ENCODE results near the gene OR56A5. TPM values are rescaled to one million over a fixed set of nuclear protein-coding genes. Genes with fewer than 3 reads are reported as not detected.

The OR56A5 gene
- total and polyA plus RNA-seq, 2 of the 13 experiments (the other 11 are each of a cell fraction or from before 2014, with no cell fraction given), result not detected

- Histone ChIP-seq H3K79me2 (ENCODE audit: insufficient read depth, low read length) (no peaks in the 10 kb centered on the region), H2AFZ (ENCODE audit: low read length) (no peak overlapping the region), H3K27me3 (ENCODE audit: control insufficient read depth in 1 of 2, insufficient read depth in 2 of 2, low read length in 2 of 2) (no peaks in the 10 kb centered on the region; a peak in 1 of 5 replicates), H3K36me3 (replicated peaks in 1 of 2; ENCODE audit: control insufficient read depth in 1 of 2, insufficient read depth in 2 of 2, low read length in 2 of 2) (no peaks in the 10 kb centered on the region), H3K4me3 (replicated peaks in 1 of 3; ENCODE audit: insufficient read depth in 1 of 3, low read depth in 2 of 3, low read length in 3 of 3) (no peak overlapping the region), H3K9me3 (ENCODE audit: low read length) (no peaks in the 10 kb centered on the region), H4K20me1 (ENCODE audit: insufficient read depth, low read length) (no peaks in the 10 kb centered on the region), H3K4me1 (ENCODE audit: insufficient read depth, low read length) (no peaks in the 10 kb centered on the region), H3K4me2 (ENCODE audit: low read depth, low read length) (no peak overlapping the region), H3K9ac (ENCODE audit: insufficient read depth, low read depth, low read length) (no peak overlapping the region), H3K27ac (ENCODE audit: extremely low read length, insufficient read depth, low read length) (no peak overlapping the region)
- intact Hi-C loops (cut with micrococcal nuclease; ENCODE audit: unreplicated experiment) (no loop called here), in situ Hi-C loops (cut with HindIII; ENCODE audit: extremely low pct_ligation_motif_present, low pct_unique_long_range_greater_than_20kb) (no loop called here)
- POLR2A ChIA-PET, result no interaction called here
- 10% methylated on average over 1 of the region's 1 CpG for WGBS (ENCODE audit: low lambda C conversion rate)
- no peak for ATAC-seq
- CTCF ChIA-PET (ENCODE audit: low intra/inter-chr PET ratio, low total read pairs), result no interaction called here
- DNase-seq (ENCODE audit: low spot score), result no peak
- BruUV-seq (replicated peaks), result no TSS peak
- no peak for FAIRE-seq
- no peak for TF ChIP-seq NFKB2 (CRISPR knock-in tag; IDR thresholded peaks at IDR 0.05; ENCODE audit: borderline replicate concordance)
- no peak for TF ChIP-seq REL (CRISPR knock-in tag; conservative IDR thresholded peaks at IDR 0.05)
- TF ChIP-seq GTF2F1 (IDR thresholded peaks at IDR 0.05; ENCODE audit: low read length), result no peak
- TF ChIP-seq ERF (CRISPR knock-in tag; IDR thresholded peaks at IDR 0.05), result no peak
- no peak for TF ChIP-seq ARNT2 (CRISPR knock-in tag; IDR thresholded peaks at IDR 0.05; ENCODE audit: low read depth)
- no peak for TF ChIP-seq SRSF1 (optimal IDR thresholded peaks at IDR 0.05; ENCODE audit: low read depth, low read length)
- TF ChIP-seq ZNF44 (CRISPR knock-in tag; IDR thresholded peaks at IDR 0.05), result no peak
- no peak for TF ChIP-seq ZNF589 (CRISPR knock-in tag; conservative IDR thresholded peaks at IDR 0.05)
- TF ChIP-seq ZNF570 (CRISPR knock-in tag; IDR thresholded peaks at IDR 0.05; ENCODE audit: borderline replicate concordance), result no peak
- TF ChIP-seq POGZ (CRISPR knock-in tag; IDR thresholded peaks at IDR 0.05), result no peak
- TF ChIP-seq NFE2 (CRISPR knock-in tag; IDR thresholded peaks at IDR 0.05), result no peak
- TF ChIP-seq TRIM22 (IDR thresholded peaks at IDR 0.05), result no peak
- no peak for TF ChIP-seq TARDBP (CRISPR knock-in tag; IDR thresholded peaks at IDR 0.05)
- no peak for TF ChIP-seq ATF2 (CRISPR knock-in tag; IDR thresholded peaks at IDR 0.05)
- no peak for TF ChIP-seq KAT2B (IDR thresholded peaks at IDR 0.05; ENCODE audit: borderline replicate concordance, low read depth, low read length)
- TF ChIP-seq ZNF331 (CRISPR knock-in tag; IDR thresholded peaks at IDR 0.05), result no peak
- no peak for TF ChIP-seq ZNF546 (CRISPR knock-in tag; conservative IDR thresholded peaks at IDR 0.05)
- no peak for TF ChIP-seq KAT7 (CRISPR knock-in tag; IDR thresholded peaks at IDR 0.05; ENCODE audit: borderline replicate concordance)
Measured at GRCh38 chr11:5973530-5973929, 5.2 kb upstream of the OR56A5 start.
